Measurements from ENCODE around the gene SIM2.

The SIM2 gene

GRCh38 chr21:36686955-36687354 lies 12.0 kb upstream of the SIM2 start:
- H3K27ac ChIP-seq: no peak overlapping the region
- TF ChIP-seq CTCF (IDR thresholded peaks at IDR 0.05): no peak
- TF ChIP-seq ZFX (IDR thresholded peaks at IDR 0.05; ENCODE audit: borderline replicate concordance): no peak

- H3K27ac ChIP-seq: no peak overlapping the region
- no peak for TF ChIP-seq ZFX (IDR thresholded peaks at IDR 0.05; ENCODE audit: borderline replicate concordance)
- no peak for TF ChIP-seq CTCF (IDR thresholded peaks at IDR 0.05)
These were observed 10.6 kb upstream of the SIM2 start for GRCh38 chr21:36688324-36688723.

- TF ChIP-seq ZFX (IDR thresholded peaks at IDR 0.05; ENCODE audit: borderline replicate concordance) (no peak), CTCF (IDR thresholded peaks at IDR 0.05) (no peak)
- no peak overlapping the region for H3K27ac ChIP-seq
These were observed 9.6 kb upstream of the SIM2 start for GRCh38 chr21:36689324-36689723.

GRCh38 chr21:36690628-36691554 lies 8.0 kb upstream of the SIM2 start:
- TF ChIP-seq ZFX (IDR thresholded peaks at IDR 0.05; ENCODE audit: borderline replicate concordance) (no peak), CTCF (IDR thresholded peaks at IDR 0.05) (no peak)
- no peak overlapping the region for H3K27ac ChIP-seq

- TF ChIP-seq CTCF (IDR thresholded peaks at IDR 0.05) (no peak), ZFX (IDR thresholded peaks at IDR 0.05; ENCODE audit: borderline replicate concordance) (no peak)
- H3K27ac ChIP-seq: no peak overlapping the region
These were observed 7.3 kb upstream of the SIM2 start for GRCh38 chr21:36691555-36692041.

- no peak overlapping the region for H3K27ac ChIP-seq
- TF ChIP-seq ZFX (IDR thresholded peaks at IDR 0.05; ENCODE audit: borderline replicate concordance): no peak
- TF ChIP-seq CTCF (IDR thresholded peaks at IDR 0.05): no peak
These were observed 6.6 kb upstream of the SIM2 start for GRCh38 chr21:36692114-36692834.
